Heart left ventricle (tissue), 13 donors: ENCODE data around the gene TSPAN32.

Experiments used
- POLR2A ChIP-seq, 2 donors: fragments of 450-650 bp; IDR thresholded peaks; one replicate each; pipeline ENCODE4 v1.6.1; 2017; ENCODE audit warnings: antibody characterized with exemption in 2 of 2, mild to moderate bottlenecking in 2 of 2, moderate library complexity in 2 of 2
- TF ChIP-seq, protein P1 (sequence below), 12 donors: fragments of 200-600 bp; sonication (generic) in 4 of 12; IDR thresholded peaks; one replicate each; pipeline versions ENCODE4 v1.5.0 to v1.8.0; 2018 to 2022; ENCODE audit warnings: antibody characterized with exemption in 12 of 12, mild to moderate bottlenecking in 5 of 12
- donor health status: ischemic (EF 13 %, LVEDD 7.1; RV severe dilation, severe dysfunction).
- donor health status: DM: no; HTN: yes; CAD: no.
- donor health status: DM: no; HTN: no; CAD: no.
- donor health status: ischemic (EF 25% LVEDD 6.9; RV normal size, moderate dysfunction).
- donor health status: ischemic (EF 25% LVEDD 5.7; RV mildly dilated, moderate dysfunction).
- donor health status: ischemic (EF 35%, LVEDD 5.7; RV mildly dilated, moderate dysfunction).
- donor health status: nonischemic (EF 11% LVEDD 7.7; RV severe dilation, severe dysfunction).
- donor health status: DM: yes; HTN: yes; CAD: no.
- donor health status: PGD.
- donor health status: ischemic (EF 29% LVEDD 5.4; RV normal size, mild dysfunction).
- donor health status: nonischemic (EF 23%, LVEDD 6.1; RV moderate dilation, normal function).

- TF ChIP-seq, protein P1, sequence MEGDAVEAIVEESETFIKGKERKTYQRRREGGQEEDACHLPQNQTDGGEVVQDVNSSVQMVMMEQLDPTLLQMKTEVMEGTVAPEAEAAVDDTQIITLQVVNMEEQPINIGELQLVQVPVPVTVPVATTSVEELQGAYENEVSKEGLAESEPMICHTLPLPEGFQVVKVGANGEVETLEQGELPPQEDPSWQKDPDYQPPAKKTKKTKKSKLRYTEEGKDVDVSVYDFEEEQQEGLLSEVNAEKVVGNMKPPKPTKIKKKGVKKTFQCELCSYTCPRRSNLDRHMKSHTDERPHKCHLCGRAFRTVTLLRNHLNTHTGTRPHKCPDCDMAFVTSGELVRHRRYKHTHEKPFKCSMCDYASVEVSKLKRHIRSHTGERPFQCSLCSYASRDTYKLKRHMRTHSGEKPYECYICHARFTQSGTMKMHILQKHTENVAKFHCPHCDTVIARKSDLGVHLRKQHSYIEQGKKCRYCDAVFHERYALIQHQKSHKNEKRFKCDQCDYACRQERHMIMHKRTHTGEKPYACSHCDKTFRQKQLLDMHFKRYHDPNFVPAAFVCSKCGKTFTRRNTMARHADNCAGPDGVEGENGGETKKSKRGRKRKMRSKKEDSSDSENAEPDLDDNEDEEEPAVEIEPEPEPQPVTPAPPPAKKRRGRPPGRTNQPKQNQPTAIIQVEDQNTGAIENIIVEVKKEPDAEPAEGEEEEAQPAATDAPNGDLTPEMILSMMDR (IDR thresholded peaks at IDR 0.05): no peak
- no peak for TF ChIP-seq POLR2A (IDR thresholded peaks at IDR 0.05)
These were observed 4.6 kb downstream of the TSPAN32 start for GRCh38 chr11:2306452-2306823.
